Stimulated activated CD4-positive, alpha-beta T cell treated with anti-CD3 and anti-CD28 coated beads, Interleukin-2, amount 100 ng/mL, for 4 hours (primary cell): ENCODE results near the gene ZNF488.
A peak's percentile ranks its signal among the peaks of the same experiment; 100 is the strongest.

Source experiments
- DNase-seq: peaks from one replicate; pipeline ENCODE4 v3.0.0-alpha.2; 2020; ENCODE audit warnings: low read depth

ZNF488 gene

DNA sequence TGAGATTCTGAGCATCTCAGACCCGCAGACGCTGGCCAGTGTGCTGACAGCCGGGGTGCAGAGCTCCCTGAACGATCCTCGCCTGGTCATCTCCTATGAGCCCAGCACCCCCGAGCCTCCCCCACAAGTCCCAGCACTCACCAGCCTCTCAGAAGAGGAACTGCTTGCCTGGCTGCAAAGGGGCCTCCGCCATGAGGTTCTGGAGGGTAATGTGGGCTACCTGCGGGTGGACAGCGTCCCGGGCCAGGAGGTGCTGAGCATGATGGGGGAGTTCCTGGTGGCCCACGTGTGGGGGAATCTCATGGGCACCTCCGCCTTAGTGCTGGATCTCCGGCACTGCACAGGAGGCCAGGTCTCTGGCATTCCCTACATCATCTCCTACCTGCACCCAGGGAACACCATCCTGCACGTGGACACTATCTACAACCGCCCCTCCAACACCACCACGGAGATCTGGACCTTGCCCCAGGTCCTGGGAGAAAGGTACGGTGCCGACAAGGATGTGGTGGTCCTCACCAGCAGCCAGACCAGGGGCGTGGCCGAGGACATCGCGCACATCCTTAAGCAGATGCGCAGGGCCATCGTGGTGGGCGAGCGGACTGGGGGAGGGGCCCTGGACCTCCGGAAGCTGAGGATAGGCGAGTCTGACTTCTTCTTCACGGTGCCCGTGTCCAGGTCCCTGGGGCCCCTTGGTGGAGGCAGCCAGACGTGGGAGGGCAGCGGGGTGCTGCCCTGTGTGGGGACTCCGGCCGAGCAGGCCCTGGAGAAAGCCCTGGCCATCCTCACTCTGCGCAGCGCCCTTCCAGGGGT lies 35.2 kb downstream of the ZNF488 start:
- DNase-seq, result no peak

DNA sequence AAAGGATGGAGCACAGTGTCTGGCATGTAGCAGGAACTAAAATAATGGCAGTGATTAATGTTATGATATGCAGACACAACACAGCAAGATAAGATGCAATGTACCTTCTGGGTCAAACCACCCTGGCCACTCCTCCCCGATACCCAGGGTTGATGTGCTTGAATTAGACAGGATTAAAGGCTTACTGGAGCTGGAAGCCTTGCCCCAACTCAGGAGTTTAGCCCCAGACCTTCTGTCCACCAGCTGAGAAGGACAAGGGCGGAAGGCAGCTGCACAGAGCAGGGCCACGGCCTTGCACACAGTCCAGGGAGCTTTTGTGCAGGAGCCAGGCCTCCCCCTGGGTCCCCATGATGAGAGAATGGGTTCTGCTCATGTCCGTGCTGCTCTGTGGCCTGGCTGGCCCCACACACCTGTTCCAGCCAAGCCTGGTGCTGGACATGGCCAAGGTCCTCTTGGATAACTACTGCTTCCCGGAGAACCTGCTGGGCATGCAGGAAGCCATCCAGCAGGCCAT lies 35.9 kb downstream of the ZNF488 start, which contains the start of gene RBP3:
Gene RBP3, plus strand, starts transcription at position 226 of the 514 bp plus-strand sequence. Its CDS starts 122 bp downstream, at position 348.
- no peak for DNase-seq

DNA sequence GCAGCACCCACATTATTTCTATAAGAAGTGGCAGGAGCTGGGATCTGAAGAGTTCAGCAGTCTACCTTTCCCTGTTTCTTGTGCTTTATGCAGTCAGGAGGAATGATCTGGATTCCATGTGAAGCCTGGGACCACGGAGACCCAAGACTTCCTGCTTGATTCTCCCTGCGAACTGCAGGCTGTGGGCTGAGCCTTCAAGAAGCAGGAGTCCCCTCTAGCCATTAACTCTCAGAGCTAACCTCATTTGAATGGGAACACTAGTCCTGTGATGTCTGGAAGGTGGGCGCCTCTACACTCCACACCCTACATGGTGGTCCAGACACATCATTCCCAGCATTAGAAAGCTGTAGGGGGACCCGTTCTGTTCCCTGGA lies 36.8 kb downstream of the ZNF488 start:
- no peak for DNase-seq

DNA sequence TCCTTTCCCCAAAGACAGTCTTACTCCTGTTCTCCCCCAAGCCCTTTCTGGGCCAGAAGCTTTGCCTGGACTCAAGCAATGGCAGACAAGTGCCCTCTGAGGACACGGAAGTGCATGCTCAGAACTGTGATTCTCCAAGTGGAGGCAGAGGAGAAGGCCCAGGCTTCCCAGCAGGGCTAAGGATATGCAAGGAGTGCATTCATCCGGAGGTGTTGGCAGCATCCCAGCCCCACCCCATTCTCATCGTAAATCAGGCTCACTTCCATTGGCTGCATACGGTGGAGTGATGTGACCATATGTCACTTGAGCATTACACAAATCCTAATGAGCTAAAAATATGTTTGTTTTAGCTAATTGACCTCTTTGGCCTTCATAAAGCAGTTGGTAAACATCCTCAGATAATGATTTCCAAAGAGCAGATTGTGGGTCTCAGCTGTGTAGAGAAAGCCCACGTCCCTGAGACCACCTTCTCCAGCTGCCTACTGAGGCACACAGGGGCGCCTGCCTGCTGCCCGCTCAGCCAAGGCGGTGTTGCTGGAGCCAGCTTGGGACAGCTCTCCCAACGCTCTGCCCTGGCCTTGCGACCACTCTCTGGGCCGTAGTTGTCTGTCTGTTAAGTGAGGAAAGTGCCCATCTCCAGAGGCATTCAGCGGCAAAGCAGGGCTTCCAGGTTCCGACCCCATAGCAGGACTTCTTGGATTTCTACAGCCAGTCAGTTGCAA lies 37.4 kb downstream of the ZNF488 start:
- no peak for DNase-seq

DNA sequence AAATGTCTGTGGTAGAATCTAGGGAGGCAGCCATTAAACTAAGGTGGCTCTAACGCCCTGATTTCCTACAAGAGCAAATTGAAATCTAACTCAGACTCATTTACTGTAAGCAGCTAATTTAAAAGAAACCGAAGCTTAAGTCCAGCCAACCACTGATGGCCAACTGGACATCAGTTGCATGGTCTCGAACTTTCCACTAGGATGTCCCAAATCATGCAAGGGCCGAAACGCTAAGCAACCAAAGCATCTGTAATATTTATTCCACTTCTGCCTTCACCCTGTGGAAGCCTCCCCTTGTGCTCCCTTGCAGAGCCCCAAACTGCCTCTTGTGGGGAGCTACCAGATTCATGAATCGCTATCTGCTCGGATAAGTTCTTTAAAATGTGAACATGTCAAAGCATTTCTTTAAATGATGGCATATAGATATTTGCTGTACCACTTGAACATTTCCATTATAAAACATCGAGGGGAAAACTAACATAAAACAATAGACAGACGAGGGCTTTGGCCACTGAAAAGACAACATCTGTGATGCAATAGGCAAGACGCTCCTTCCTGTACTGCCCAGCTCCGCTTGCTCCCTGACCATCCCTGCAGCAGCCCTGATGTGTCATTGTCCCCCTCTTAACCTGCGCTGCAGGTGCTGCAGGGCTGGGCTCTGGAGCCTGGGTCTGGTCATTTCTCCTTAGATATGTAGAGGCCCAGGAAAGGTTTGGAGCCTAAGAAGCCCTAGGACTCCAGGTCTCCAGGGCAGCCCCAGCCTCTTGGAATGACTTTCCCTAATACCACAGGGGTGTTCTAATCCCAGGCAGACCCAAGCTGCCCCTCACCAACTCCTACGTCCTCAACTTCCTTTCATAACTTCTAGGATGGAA lies 38.9 kb downstream of the ZNF488 start:
- DNase-seq, result no peak

DNA sequence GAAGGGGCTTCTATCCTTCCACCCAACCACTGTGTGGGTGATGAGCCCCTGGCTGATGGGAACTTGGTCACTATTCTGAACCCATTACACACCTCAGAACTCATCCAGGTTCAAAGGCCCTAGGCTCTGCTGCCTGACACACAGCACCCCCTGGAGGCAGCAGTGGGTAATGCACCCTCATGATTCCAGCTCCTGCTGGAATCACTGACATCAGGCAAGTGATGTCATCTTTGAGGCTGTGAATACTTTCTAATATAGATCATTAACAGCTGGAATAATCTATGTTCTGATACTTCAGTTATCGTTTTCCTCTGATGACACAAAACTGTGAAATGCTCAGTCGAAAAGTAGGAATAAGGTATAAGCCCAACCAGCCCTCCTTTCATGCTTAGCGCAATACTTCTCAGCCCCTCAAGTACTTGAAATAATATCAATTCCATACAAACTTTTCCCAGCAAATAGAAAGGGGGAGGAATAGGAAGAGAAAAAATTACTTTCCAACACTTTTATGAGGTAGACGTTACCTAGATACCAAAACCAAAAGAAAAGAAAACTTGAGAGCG lies 43.4 kb downstream of the ZNF488 start:
- DNase-seq, result peak; percentile 45

DNA sequence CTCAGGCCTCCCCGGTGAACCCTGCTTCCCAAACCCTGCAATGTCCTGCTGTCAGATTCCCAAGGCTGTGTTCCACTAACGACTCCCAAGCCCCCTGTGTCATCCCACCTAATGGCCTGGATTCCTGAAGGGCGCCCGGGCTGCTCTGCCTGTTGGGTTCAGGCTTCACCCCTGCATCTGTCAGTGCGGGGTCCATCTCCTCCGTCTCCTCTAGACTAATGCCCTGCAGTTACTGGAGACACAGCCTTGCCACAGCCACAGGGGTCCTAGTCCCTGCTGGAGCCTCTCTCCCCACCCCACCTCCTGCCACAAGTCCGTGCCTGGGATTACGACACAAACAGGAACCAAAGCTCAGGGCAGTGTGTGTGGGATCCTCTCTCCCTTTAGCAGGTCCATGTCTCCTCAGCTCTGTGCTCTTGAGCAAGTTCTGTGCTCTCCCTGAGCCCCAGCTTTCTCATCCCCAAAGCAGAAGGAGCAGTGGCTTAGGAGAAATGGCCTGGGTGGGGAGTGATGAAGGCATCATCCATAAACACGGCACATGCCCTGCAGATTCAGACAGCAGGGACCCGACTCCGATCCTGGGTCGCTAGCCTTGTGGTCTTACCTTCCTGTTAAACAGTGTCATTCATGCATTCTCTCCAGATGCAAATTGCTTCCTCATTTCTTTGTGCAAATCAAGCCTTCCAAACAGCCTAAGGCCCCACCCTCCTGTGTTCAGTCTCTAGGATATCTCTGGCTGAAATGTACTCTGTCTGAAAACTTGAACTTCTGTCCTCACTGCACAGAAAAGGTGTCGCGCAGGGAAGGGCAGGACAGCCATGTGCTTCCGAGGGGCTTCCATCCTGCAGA lies 44.1 kb downstream of the ZNF488 start:
- DNase-seq, result no peak

DNA sequence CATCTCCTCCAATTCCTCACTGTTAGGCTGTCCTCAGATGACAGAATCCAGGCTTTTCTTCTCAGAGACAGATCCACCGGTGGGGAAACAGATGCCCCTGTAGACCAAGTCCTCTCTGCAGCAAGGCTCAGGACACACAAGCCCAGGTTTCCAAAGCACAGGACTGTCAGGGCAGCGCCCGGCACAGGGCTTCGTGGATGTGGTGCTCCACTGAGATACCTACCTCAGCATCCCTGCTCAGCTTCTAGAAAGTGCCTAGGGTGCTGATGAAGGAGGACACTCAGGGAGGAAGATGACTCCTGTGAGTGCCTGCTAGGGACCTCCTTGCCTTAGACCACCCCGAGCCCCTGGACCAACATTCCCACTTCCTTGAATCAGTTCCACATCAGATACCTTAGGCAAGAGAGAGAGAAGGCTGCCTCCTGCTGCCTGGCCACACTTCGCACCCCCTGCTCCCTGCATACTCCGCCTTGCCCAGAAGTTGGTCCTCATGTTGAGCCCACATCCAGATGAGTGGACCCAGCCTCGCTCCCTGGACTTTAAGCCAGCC lies 44.8 kb downstream of the ZNF488 start:
- no peak for DNase-seq

DNA sequence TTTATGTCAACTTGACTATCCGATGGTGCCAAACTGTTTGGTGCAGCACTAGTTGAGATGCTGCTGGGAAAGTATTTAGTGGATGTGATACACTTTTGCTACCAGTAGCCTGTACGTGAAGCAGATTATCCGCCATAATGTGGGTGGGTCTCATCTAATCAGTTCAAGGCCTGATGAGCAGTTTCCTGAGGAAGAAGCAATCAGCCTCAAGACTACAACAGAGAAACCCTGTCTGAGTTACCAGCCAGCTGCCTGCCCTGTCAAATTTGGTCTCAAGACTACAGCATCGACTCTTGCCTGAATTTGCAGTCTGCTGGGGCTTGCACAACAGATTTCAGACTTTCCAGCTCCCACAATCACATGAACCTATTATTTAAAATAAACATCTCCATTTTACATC lies 46.8 kb downstream of the ZNF488 start:
- no peak for DNase-seq

DNA sequence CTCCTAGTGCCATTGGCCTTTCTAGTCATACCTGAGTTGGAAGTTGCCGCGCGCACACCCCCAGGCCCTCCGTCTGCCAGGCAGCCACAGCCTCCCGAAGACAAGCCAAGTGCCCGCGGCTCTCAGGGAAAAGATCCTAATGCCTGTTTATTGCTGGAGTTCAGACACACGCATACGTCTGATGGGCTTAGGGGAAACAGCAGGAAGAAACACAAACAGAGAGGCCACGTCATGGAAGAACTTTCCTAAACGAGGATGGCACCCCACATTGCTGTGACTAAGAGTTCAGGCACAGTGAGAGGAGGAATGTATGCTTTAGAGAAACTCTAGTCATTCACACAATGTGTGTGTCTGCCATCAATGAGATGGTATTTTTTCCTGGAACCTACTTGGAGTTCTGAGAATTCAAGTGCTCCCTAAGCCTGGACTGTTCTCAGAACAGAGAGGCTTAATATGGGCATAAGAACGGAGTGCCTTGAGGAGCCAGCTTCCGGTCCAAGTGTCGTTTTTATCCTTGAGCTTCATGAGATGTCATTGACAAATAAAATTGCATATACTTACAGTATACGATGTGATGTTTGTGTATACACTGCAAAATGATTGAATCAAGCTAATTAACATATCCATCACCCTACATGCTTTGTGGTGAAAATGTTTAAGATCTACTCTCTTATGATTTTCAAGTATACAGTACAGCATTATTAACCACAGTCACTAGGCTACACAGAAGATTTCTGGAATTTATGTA lies 47.5 kb downstream of the ZNF488 start:
- DNase-seq, result no peak

DNA sequence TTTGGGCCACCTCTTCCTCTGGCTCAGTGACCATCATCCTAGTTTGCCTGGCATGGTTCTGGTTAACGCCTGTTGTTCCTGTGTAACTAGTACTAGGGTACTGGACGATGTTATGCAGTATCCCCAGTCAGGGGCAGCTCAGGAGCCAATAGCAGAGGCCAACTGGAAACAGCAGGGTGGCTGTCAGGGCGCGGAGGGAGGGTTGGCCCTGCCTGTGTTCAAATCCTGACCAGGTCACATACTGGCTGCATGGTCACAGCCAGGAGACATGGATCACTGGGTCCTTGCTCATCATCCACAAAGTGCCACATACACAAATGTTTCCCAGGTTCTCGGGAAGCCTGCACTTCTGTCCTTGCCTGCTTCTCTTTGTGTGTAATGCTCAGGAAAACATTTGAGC lies 48.2 kb downstream of the ZNF488 start:
- no peak for DNase-seq

DNA sequence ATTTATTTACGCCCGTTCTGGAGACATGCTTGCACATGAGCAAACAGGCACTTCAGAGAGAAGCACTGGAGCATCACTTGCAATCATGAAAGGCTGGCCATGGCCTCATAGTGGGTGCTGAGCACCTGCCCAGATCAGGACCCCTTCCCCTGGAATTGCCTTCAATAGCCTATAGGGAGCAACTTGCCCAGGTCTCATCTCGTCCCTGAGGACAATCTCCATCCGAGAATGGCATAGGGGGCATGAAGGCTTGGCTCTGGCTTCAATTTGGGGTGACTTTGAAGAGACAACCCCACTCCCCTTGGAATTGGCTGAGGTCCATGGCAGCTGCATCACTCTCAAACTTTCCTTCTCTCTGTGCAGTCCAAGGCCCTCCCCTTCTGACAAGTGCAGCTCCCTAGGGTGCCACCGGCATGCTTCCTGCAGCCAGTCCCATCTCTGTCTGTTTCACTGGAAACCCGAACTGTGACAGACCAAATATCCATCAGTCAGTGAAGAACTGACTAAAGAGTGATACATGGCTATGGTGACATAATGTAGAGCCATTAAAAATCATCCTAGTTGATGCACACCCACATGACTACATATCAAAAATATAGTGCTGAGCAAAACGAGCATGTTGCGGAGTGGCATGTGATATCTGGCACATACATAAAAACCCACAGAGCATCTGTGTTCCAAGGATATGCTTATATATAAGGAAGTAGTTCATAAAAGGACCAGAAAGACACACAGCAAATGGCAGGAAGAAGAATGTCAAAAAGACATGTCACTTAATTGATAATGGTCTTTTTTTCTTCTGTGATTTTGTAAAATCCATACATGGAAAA lies 49.4 kb downstream of the ZNF488 start:
- DNase-seq, result no peak

DNA sequence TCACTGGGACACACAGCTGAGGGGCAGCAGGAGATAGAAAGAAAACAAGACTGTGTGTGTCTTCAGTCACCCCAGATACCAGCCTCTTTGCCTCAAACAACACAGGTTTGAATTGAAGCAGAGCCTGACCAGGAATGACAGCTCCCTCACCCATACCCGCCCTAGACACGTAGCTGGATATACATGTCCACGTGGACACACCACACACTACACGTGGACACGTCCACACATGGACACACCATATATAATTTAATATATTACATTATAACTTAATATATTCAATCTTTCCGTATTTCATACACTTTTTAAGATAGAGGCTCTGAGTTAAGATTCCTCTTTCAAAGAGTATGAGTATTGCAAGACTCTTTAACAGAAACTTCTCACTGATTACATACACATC lies 50.6 kb downstream of the ZNF488 start:
- DNase-seq, result no peak

DNA sequence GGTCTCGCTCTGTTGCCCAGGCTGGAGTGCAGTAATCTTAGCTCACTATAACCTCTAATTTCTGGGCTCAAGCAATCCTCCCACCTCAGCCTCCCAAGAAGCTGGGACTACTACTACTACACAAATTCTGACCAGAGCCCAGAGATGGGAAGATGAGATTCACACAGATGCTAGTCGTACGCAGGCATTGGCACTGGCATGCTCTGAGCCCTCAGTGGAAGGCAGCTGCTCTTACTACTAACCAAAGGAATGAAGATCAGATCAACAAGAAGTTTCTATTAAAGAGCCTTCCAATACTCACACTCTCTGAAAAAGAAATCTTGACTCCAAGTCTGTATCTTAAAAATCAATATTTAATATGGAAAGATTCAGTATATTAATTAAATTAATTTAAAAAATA lies 51.1 kb downstream of the ZNF488 start:
- no peak for DNase-seq

DNA sequence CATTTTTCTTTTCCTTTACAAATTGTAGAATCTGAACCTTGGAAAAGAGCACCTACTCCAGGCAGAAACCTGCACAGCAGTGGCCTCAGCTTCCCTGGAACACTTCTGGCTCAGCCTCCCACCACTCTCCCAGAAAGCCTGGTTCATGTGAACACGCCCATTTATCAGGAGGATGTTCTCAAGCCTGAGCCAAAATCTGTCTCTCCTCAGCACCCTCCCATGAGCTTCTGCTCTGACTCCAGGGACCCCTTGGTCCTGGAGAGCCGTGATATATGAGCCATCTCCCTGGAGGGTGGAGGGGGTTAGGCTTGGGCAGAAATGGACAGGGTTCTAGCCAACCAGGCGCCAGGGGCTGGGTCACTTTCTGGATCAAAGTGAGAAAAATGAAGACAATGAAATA lies 51.7 kb downstream of the ZNF488 start:
- no peak for DNase-seq

DNA sequence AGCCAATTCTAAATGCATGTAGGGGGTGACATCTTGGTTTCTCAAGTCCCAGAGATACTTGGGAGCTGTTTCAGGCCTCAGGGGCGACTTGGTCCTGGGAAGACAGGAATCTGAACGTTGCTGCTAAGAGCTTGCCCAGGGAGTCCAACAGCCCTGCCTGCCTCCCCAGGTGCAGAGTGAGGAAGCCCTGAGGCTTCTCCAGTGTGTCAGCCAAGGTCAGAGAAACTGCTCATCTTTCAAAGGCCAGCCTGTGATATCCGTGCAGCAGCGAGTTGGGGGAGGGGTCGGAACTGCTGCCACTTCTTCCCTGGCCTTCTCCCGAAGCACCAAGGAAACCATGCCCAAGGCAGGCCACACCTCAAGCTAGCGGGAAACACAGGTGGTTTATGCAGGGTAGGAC lies 52.1 kb downstream of the ZNF488 start:
- no peak for DNase-seq

DNA sequence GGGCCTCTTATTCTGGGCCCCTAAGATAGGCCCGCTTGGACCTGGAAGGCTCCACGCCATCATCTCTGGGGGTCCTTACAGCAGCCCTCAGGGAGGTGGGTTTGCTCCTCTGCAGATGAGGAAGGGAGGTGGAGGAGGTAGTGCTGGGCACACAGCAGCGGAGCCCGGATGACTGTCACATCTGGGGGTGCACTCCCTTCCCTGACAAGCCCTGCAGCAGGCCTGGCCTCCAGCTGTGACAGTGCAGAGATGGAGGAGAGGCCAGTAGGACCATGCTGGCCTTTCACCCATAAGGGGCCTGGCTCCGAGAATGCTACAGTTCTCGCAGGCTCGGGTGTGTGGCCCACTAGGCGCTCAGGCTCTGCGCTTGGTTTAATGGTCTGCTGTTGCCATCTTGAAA lies 52.6 kb downstream of the ZNF488 start:
- DNase-seq, result no peak

DNA sequence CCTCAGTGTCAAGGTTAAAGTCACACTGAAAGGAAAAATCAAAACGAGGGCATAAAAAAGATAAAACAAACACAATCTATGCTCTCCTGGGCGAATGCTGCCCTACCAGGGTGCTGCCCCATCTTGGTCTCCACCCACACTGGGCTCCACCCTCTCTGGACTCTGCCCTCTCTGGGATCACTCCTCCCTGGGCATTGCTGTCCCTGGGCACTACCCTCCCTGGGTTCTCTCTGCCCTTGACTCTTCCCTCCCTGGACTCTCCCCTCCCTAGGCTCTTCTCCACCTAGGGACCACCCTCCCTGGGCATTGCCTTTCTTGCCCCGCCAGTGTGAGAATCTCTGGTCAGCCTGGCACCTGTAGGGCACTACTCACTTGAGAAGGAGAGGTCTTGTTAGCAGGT lies 53.3 kb downstream of the ZNF488 start:
- no peak for DNase-seq

DNA sequence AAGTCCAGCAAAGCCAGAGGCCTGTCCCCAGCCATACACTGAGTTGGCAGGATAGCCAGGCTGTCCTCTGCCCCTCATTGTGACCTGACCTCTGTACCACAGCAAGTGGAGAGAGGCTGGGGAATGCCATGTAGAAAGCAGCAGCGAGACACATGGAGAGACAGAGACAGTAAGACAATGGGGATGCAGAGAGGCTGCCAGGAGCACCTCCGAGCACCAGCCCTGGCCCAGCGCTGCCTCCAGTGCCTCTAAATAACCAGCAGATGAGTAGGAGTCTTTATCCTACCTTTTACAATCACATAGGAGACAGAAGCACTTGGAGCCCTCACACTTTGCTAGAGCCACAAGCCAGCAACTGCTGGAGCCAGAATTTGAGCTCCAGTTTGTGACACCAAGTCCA lies 53.7 kb downstream of the ZNF488 start:
- no peak for DNase-seq
